Limb (tissue), 2 donors: ENCODE measurements around the gene ZNF710.
"Not testable (repeated sequence)": the region's sequence is repeated elsewhere in the genome, so short reads cannot be mapped to it uniquely, and the experiment has no call there.

ENCODE experiments used
- DNase-seq, 2 donors: peaks; one replicate each; pipeline ENCODE4 v3.0.0-alpha.2; 2016; ENCODE audit errors: extremely low spot score in 2 of 2

The ZNF710 gene

DNA sequence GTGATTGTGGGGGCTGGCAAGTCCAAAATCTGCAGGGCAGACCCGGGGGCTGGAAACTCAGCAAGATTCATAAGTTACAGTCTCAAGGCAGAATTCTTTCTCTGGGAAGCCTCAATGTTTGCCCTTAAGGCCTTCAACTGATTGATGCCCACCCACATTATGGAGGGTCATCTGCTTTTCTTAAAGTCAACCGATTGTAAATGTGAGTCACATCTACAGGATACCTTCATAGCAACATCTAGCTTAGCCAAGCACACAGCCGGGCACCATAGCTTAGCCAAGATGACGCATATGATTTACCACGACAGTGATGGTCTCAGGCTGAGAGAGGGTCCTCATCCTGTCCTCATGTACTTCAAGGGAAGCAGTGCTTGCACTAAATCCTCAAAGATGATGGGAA is 57.7 kb downstream of the ZNF710 start:
- DNase-seq = no peak

DNA sequence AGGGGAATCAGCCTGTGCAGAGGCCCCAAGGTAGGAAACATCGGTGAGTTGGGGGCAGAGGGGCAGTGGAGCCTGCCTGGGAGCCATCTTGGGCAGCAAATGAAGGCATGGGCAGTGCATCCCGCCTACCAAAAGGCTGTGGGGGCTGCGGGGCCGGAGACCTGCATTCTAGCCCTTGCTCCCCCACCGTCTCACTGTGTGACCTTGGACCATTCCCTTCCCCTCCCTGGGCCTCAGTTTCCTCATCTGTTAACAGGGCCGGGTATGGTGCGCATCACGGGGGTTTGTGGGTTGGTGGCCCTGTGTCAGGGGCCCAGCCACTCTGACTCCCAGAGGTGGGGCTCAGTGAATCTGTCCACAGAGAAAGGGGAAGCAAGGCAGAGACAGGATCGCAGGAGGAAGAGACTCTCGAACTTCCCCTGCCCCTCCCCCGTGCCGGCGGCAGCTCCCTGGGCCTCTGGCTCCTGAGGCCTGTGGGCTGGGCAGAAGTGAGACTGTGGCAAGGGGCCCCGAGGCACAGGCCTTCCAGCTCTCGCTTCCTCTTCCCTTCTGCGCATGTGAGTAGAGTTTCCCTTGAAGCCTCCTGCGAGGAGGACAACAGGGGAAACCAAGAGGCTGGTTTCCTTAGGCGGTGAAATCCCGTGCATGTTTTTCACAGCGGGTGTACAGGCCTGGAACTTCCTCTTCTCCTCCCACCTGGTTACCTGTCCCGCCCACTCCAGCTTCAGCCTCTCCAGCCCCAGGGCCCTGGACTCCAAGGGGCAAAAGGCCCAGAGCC is 58.3 kb downstream of the ZNF710 start:
- no peak for DNase-seq

DNA sequence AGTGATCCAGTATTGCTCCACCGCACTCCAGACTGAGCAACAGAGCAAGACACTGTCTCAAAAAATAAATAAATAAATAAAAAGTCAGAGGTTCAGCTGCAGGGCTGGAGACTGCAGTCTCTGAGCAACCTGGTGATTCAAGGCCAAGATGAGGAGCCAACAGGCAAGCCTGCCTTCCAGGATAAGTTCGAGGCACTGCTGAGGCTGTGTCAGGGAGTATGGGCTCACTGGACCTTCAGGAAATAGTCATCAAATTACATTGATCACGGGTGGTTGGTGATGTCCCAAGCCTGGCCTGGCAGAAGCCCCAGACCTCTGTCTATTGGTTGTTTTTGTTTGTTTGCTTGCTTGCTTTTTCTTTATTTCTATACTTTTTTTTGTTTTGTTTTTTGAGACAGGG is 59.7 kb downstream of the ZNF710 start:
- no peak for DNase-seq

DNA sequence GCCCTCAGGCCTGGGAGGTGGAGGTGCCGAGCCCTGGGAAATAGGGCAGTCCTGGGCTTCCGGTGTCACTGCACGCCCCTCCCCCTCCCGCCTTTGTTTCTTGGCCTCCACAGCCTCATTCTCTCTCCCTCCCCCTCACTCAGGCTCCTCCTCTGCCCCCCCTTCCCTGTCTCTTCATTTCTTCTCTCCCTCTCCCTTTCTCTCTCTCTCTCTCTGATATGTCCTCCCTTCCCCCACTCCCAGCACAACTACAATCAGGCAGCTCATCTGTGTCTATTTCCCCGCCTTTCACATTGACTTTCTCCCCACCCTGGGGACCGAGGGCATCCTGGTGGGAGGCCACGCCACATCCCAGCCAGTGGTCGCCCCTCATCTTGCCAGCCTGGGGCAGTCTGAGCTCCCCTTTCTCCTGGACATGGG is 60.9 kb downstream of the ZNF710 start:
- DNase-seq = peak; percentile 36 to 72

DNA sequence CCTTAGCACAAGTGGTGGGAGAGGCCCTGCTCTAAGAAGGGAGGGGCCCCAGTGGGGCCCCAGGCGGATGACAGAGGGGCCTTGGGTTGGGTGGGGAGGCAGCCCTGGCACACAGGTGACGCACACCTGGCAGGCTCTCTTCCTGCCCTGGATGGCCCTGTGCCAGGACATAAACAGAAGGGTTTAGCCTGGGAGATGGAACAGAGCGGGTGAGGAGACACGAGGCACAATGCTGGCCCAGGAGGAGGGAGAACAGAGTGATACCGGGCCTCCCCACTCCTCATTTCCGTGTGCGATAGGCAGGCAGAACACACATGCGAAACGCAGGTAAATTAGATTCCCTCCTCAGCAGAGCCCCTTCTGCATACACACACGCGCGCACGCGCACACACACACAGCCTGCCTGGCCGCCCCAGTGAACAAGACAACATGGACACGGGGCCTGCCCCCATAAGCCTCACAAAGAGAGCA is 61.4 kb downstream of the ZNF710 start:
- peak in 1 of 2 donors; percentile 60 for DNase-seq

DNA sequence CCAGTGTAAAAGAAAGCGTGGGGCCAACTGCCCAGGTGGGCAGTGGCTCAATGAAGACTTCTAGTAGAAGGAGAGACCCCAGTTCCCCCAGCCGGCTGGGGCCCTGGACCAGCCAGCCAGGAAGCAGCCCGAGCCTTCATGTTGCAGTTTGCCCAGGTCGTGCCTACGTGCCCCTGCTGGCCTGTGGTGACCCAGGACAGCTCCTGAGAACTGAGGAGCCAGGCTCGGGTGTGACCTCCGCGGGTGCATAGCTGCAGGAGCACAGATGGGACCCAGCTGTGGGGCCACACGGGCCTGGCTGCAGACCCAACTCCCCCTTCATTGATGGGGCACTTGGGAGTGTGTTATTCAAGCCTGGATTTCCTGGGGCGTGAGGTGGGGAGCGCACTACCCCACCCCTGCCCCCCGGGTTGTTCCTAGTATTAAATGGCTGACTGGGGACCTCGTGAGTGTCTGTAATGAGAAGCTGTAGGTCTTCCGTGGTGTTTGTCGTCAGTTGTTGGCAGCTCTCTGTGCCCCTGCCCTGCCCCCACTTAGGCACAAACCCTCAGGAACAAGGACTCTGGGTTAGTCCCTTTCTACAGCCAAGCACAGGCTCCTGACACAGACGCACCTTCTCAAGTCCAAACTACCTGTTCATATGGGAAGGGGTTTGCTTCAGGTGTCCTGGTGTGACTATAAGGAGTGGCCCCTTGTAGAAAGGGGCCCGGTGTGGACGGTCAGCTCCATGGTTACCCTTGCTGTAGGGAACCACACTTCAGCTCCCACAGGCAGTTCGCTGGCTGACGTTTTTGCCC is 62.0 kb downstream of the ZNF710 start:
- DNase-seq = no peak

DNA sequence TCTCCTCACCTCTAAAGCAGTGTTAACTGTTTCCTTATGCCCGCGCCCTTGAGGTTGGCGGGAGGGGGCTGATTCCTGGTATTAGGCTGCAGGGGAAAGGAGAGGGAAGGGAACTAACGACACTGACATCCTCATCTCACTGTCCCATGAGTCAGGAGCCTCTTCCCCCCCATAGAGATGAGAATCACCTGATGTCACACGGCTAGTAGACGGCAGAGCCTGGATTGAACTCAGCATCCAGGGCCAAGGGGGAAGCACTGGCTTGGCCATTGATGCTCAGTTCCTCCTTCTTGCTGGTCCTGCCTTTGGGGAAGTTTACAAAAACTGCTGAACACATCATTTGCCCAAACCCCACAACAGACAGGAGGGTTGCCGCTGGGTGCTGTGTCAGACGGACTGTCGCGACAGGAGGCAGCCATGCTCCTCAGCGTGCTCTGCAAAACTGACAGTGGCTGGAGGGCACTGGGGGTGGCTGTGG is 62.7 kb downstream of the ZNF710 start:
- DNase-seq = no peak

DNA sequence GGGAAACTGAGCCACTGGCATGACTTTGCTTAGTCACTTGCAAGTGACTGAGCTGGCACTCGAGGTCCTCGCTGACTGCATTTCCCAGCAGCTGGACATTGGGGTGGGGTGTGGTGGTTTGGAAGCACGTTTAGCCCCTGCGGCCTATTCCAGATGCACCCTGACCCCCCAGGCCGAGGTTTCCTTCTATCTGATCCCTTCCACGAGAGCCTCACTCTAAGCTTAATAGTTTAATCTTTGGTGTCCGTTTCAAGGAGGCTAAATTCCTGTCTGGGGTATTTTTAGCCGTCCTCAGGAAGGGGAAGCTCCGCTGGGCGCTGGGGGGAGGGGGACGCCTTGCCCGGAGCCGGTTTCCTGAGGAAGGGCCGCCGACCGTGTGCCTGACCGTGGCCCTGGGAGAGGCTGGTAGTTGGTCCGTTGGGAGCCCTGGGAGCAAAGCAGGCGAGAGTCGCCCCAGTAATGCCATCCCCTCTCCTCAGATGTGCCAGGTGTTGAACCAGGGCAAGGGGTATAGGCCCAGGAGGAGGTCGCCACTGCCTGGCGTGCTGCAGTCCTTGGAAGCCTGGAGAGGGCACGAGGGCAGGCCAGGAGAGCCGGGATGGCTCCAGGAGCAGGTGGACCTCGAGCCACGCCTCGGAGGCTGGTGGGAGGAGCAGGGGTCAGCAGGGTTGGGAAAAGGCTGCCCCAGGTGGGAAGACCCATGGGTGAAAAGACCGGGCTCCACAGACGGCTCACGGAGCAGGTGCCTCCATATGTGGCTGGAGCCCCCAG is 64.0 kb downstream of the ZNF710 start:
- DNase-seq = no peak

DNA sequence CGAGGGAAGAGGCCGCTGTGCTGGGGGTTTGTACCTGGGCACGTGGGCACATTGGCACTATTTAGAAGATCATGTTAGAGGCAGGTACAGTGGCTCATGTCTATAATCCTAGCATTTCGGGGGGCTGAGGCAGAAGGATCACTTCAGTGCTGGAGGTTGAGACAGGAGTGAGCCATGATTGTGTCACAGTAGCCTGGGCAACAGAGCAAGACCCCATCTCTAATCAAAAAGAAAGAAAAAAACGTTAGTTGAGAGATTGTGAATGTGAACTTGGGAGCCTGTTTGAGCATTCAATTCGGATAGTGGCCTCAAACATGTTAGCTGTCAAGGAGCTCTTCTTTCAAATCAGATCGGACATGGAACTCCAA is 64.5 kb downstream of the ZNF710 start:
- DNase-seq = no peak

DNA sequence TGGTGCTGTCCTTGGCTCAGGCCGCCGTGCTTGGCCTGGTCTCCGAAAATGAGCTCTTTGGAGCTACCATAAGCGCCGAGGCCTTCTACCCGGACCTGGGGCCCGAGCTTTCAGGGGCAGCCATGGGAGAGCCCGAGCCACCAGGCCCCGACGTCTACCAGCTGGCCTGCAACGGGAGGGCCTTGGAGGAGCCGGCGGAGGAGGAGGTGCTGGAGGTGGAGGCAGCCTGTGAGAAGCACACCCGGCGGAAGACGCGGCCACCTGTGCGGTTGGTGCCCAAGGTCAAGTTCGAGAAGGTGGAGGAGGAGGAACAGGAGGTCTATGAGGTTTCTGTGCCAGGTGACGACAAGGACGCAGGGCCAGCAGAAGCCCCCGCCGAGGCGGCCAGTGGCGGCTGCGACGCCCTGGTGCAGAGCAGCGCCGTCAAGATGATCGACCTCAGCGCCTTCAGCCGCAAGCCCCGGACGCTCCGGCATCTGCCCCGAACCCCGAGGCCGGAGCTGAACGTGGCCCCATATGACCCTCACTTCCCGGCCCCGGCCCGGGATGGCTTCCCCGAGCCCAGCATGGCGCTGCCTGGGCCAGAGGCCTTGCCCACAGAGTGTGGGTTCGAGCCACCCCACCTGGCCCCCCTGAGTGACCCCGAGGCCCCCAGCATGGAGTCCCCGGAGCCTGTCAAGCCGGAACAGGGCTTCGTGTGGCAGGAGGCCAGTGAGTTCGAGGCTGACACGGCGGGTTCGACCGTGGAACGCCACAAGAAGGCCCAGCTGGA is 66.2 kb downstream of the ZNF710 start:
- no peak for DNase-seq

DNA sequence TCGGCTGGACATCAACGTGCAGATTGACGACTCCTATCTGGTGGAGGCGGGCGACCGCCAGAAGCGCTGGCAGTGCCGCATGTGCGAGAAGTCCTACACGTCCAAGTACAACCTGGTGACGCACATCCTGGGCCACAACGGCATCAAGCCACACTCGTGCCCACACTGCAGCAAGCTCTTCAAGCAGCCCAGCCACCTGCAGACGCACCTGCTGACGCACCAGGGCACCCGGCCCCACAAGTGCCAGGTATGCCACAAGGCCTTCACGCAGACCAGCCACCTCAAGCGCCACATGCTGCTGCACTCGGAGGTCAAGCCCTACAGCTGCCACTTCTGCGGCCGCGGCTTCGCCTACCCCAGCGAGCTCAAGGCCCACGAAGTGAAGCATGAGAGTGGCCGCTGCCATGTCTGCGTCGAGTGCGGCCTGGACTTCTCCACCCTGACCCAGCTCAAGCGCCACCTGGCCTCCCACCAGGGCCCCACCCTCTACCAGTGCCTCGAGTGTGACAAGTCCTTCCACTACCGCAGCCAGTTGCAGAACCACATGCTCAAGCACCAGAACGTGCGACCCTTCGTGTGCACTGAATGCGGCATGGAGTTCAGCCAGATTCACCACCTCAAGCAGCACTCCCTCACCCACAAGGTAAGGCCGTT is 67.0 kb downstream of the ZNF710 start:
- no peak for DNase-seq

DNA sequence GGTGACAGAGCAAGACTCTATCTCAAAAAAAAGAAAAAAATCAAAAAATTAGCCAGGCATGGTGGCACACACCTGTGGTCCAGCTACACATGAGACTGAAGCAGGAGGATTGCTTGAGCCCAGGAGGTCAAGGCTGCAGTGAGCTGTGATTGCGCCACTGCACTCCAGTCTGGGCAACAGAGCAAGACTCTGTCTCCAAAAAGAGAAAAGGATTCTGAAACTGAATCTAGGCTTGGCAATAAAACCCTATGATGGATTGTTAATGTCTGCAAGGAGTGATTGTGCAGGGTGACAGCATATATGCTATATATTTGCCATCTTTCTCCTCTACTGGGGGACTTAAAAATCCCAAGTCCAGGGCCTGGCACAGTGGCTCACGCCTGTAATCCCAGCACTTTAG is 69.5 kb downstream of the ZNF710 start:
- DNase-seq = not testable (repeated sequence)

DNA sequence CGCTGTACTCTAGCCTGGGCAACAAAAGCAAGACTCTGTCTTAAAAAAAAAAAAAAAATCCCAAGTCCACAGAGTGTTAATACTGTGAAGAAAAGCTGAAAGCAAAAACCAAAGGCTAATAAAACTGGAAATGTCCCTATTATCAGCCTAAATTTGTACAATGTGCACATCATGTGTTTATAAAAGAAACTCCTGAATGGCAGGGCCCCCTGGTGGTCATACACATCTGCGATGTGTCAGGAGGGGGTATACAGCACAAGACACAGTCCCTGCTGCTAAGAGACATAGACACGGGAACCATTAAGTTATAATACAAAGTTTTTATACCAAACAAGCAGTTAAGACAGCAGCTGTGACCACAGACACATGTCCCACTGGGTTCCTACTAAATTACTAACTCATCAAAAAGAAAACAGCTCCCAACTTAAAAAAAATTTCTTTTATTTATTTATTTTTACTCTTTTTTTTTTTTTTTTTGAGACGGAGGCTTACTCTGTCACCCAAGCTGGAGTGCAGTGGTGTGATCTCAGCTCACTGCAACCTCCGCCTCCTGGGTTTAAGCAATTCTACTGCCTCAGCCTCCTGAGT is 70.2 kb downstream of the ZNF710 start:
- peak; percentile 78 to 79 for DNase-seq

DNA sequence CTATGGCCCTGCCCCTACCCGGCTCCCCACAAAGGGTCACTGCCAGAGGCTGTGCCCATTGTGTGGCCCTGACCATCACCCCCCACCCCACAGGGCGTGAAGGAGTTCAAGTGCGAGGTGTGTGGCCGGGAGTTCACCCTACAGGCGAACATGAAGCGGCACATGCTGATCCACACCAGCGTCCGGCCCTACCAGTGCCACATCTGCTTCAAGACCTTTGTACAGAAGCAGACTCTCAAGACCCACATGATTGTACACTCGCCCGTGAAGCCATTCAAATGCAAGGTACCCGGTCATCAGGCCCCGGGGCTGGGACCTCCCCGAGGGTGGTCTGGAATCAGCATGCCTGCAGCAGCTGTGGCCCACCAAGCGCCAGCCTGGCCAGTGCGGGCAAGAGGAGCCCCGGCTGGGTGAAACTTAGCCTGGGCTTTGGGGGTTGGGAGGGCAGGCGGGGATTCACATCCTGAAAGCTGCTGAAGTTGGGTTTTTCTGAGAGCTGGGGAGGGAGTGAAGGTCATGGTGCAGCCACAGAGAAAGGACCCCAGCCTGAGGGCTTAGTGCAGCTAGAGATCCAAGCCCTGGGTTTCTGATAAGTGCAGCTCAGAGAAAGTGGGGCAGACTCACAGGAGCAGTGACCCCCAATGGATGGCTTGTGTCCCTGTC is 72.0 kb downstream of the ZNF710 start:
- DNase-seq = no peak

DNA sequence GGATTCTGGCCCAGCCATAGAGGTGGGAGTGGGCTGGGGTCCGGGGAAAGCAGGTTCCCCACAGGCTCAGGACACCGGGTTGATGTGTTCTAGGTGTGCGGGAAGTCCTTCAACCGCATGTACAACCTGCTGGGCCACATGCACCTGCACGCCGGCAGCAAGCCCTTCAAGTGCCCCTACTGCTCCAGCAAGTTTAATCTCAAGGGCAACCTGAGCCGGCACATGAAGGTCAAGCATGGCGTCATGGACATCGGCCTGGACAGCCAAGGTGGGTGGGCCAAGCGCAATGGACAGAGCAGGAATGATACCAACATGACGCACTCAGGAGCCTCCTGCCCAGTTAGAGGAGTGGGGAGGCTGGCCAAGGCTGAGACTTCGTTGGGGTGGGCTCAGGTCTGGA is 72.9 kb downstream of the ZNF710 start:
- DNase-seq = no peak

DNA sequence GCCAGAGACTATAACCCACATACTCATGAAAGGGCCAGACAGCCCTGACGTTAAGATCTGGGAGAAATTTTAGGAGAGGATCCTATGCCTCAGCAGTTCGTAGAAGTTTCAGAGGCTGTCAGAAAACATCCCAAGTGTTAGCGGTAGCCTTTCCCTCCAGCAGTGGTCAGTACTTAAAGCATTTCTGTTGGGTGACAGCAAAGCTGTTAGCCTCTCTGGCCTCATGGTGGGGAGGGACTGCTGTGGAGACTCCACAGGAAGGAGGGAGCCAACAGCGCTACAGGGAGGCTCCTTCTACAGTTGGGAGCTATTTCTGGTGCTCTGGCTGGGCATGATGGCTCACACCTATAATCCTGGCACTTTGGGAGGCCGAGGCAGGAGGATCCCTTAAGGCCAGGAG is 73.8 kb downstream of the ZNF710 start:
- DNase-seq = no peak

DNA sequence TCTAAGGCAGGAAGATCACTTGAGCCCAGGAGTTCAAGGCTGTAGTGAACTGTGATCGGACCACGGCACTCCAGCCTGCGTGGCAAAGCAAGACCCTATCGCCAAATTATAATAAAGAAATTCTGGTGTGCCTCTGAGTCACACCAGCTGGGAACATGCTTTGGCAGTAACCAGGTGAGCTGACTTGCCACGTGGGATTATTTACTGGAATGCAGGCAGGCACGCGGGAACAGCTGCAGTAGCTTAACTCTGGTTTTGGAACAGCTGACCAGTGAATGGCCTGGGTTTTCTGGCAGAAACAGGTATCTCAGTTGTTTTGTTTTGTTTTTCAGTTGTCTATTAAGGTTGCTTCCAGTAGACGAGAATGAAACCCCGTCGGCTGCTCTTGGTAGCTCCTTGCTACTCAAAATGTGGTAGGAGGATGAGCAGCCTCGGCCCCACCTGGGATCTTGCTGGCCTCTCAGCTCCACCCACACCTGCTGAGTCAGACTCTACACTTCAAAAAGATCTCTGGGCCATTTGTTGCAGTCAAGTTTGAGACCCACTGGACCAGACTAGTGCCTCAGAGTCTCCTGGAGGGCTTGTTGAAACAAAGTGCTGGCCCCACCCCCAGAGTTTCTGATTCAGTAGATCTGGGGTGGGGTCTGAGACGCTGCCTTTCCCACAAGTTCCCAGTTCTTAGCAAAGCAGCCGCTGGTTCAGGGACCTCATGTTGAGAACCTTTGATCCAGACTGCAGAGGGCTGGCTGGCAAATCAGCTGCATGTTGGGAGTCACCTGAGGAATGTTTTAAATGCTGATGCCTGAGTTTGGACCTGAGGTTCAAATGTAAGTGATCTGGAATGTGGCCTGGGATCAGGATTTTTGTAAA is 74.5 kb downstream of the ZNF710 start:
- no peak for DNase-seq

DNA sequence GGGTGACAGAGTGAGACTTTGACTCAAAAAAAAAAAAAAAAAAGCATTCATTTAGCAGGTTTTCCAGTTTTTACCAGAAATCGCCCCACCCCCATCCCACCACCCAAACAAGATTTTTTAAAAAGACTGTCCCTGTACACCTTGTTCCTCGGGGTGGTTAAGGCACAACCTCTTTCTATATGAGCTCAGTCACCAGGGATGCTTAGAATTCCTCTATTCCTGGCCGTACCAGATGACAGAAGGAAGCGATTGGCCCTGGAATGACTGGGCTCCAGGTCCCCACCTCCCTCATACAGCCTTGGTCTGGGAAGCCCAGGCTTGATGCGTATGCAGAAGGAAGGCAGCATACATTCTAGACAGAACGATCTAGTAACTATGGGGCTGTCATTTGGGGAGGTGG is 75.6 kb downstream of the ZNF710 start:
- no peak for DNase-seq

DNA sequence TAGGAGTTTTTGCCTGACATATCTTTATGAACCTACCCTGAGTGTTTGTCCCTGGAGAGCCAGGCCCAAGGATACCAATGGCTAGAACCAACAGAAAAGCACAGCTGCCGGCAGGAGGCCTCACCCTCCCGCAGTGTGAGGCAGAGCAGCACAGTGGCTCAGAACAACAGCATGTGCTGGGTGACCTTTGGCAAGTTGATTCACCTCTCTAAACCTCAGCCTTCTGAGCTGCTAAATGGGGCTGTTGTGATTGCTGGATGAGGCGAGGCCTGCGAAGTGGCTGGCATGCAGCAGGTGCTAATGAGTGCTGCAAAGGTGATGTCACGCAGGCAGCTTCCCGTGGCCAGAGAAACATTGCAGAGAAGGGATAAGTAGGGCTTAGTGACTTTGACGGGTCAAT is 77.8 kb downstream of the ZNF710 start:
- DNase-seq = no peak
